Brain microvascular endothelial cell (primary cell): ENCODE results near the gene PLCXD1.
"Not testable (repeated sequence)": the region's sequence is repeated elsewhere in the genome, so short reads cannot be mapped to it uniquely, and the experiment has no call there.

ENCODE experiments used
- DNase-seq: peaks from one replicate; pipeline ENCODE4 v3.0.0-alpha.2; 2020
- H3K27ac ChIP-seq: fragments of 250-450 bp; sonication (Bioruptor Pico); 2 replicates; pipeline ENCODE4 v1.5.1; 2020; ENCODE audit warnings: mild to moderate bottlenecking, moderate library complexity
- H3K27me3 ChIP-seq: fragments of 250-450 bp; sonication (Bioruptor Pico); replicated peaks from 2 replicates; pipeline ENCODE4 v1.5.1; 2020; ENCODE audit warnings: mild to moderate bottlenecking
- H3K36me3 ChIP-seq: fragments of 250-450 bp; sonication (Bioruptor Pico); replicated peaks from 2 replicates; pipeline ENCODE4 v1.5.1; 2020; ENCODE audit warnings: mild to moderate bottlenecking
- H3K4me3 ChIP-seq: 2 replicates; pipeline ENCODE4 v1.5.1; 2011; ENCODE audit warnings: low read depth, mild to moderate bottlenecking, control low read depth, low read length, moderate library complexity
- in situ Hi-C: cut with HindIII; loops from 2 replicates; pipeline ENCODE4 v1.10.0; 2017; ENCODE audit warnings: low sequenced_read_pairs, low pct_ligation_motif_present
- TF ChIP-seq, protein P1 (sequence below): IDR thresholded peaks from 2 replicates; pipeline ENCODE4 v1.5.1; 2011; ENCODE audit warnings: low read depth, mild to moderate bottlenecking, moderate library complexity, low read length, control low read depth, inconsistent platforms; ENCODE audit errors: missing control alignments

Gene PLCXD1, protein sequence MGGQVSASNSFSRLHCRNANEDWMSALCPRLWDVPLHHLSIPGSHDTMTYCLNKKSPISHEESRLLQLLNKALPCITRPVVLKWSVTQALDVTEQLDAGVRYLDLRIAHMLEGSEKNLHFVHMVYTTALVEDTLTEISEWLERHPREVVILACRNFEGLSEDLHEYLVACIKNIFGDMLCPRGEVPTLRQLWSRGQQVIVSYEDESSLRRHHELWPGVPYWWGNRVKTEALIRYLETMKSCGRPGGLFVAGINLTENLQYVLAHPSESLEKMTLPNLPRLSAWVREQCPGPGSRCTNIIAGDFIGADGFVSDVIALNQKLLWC

GRCh38 chrX:281166-281999 lies at the start of gene PLCXD1:
PLCXD1 (plus strand) TSS chrX:281381; CDS start chrX:284188, 2,807 bp downstream.
- no peak within 1 kb of the TSS for H3K27ac ChIP-seq
- DNase-seq, result no peak
- H3K27me3 ChIP-seq, result no peaks in the 10 kb centered on the region
- TF ChIP-seq, protein P1, sequence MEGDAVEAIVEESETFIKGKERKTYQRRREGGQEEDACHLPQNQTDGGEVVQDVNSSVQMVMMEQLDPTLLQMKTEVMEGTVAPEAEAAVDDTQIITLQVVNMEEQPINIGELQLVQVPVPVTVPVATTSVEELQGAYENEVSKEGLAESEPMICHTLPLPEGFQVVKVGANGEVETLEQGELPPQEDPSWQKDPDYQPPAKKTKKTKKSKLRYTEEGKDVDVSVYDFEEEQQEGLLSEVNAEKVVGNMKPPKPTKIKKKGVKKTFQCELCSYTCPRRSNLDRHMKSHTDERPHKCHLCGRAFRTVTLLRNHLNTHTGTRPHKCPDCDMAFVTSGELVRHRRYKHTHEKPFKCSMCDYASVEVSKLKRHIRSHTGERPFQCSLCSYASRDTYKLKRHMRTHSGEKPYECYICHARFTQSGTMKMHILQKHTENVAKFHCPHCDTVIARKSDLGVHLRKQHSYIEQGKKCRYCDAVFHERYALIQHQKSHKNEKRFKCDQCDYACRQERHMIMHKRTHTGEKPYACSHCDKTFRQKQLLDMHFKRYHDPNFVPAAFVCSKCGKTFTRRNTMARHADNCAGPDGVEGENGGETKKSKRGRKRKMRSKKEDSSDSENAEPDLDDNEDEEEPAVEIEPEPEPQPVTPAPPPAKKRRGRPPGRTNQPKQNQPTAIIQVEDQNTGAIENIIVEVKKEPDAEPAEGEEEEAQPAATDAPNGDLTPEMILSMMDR, result no peak
- peak within 1 kb of the TSS; percentile 46 for H3K4me3 ChIP-seq
- in situ Hi-C loops, result no loop called here
- H3K36me3 ChIP-seq, result peaks cover 5% of the 10 kb centered on the region

DNA sequence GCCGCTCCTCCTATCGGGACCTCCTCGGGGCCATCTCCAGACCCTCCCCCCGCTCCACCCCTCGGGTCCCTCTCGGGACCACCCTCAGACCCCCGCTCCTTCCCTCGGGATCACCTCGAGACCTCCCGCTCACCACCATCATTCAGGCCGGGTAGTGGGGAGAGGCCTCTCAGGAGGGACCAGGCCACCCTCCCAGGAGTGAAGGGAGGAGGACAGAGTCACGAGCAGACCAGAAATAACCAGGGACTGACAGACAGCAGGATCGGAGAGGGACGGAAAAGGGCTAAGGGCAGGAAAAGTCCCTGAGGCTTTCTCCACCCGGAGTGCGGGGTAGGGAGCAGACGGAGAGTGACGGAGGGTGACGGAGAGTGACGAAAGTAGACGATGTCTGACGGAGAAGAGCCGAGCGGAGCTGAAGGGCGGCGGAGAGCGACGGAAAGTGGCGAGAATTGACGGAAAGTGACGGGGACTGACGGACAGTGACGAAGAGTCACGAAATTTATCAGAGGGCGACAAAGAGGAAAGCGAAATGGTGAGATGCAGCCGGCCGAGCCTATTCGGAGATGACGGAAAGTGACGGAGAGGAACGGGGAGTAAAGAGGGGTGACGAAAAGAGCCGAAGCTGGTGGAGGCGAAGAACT lies 49.4 kb upstream of the PLCXD1 start:
- H3K27me3 ChIP-seq, H3K4me3 ChIP-seq, in situ Hi-C loops, DNase-seq, H3K36me3 ChIP-seq, H3K27ac ChIP-seq: not testable (repeated sequence)

DNA sequence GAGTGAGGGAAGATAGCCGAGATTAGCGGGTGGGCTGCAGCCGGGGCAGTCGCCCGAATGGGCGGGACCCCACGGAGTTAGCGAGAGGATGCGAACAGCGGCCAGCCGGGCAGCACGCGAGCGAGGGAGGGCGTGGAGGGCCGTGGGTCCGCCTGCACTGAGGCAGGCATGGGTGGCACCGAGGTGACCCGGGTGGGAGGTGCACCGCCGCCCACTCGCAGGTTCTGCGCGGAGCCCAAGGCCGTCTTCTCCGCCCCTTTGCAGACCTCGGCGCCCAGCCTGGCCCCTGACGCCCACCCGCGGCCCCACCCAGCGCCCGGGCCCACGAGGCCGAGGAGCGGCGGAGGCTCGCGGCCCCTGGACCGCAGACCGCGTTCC lies 48.9 kb upstream of the PLCXD1 start:
- DNase-seq, H3K36me3 ChIP-seq, H3K27ac ChIP-seq, H3K27me3 ChIP-seq, in situ Hi-C loops, H3K4me3 ChIP-seq: not testable (repeated sequence)

GRCh38 chrX:236201-236600 lies 45.0 kb upstream of the PLCXD1 start:
- DNase-seq, H3K27me3 ChIP-seq, H3K36me3 ChIP-seq, H3K4me3 ChIP-seq, in situ Hi-C loops, H3K27ac ChIP-seq: not testable (repeated sequence)

DNA sequence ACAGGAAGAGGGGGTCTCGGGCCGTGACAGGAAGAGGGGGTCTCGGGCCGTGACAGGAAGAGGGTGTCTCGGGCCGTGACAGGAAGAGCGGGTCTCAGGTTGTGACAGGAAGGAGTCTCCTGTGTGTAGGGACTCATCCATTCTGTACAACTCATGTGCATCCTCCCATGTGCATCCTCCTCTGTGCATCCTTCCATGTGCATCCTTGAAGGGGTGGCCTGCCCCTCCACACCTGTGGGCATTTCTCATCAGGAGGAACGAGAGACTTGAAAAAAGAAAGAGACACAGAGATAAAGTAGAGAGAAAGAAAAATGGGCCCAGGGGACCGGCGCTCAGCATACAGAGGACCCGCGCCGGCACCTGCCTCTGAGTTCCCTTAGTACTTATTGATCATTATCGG lies 30.2 kb upstream of the PLCXD1 start:
- DNase-seq, result no peak
- in situ Hi-C loops, result no loop called here
- Histone ChIP-seq H3K4me3 (no peak overlapping the region), H3K36me3 (no peaks in the 10 kb centered on the region), H3K27me3 (no peaks in the 10 kb centered on the region), H3K27ac (no peak overlapping the region)
- TF ChIP-seq, protein P1, result no peak

DNA sequence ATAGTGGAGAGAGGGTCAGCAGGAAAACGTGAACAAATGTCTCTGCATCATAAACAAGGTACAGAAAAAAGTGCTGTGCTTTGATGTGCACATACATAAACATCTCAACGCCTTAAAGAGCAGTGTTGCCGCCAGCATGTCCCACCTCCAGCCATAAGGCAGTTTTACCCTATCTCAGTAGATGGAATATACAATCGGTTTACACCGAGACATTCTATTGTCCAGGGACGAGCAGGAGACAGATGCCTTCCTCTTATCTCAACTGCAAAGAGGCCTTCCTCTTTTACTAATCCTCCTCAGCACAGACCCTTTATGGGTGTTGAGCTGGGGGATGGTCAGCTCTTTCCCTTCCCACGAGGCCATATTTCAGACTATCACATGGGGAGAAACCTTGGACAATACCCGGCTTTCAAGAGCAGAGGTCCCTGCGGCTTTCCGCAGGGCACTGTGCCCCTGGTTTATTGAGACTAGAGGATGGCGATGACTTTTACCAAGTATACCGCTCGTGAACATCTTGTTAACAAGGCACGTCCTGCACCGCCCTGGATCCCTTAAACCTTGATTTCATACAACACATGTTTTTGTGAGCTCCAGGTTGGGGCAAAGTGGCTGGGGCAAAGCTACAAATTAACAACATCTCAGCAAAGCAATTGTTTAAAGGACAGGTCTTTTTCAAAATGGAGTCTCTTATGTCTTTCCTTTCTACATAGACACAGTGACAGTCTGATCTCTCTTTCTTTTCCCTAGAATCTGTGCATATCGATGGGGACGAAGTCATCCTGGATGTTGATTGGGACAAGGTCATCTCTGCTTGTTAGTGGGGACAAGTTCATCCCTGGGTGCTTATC lies 29.6 kb upstream of the PLCXD1 start:
- H3K4me3 ChIP-seq, H3K27ac ChIP-seq, in situ Hi-C loops: not testable (repeated sequence)

GRCh38 chrX:252244-252956 lies 28.8 kb upstream of the PLCXD1 start:
- DNase-seq, result no peak
- Histone ChIP-seq H3K4me3 (no peak overlapping the region), H3K27me3 (no peaks in the 10 kb centered on the region), H3K36me3 (no peaks in the 10 kb centered on the region), H3K27ac (no peak overlapping the region)
- in situ Hi-C loops, result no loop called here
- TF ChIP-seq, protein P1, result no peak

More for the DNA sequence above, 29.6 kb upstream of the PLCXD1 start:
- not testable (repeated sequence) for H3K36me3 ChIP-seq, DNase-seq, H3K27me3 ChIP-seq
